HEK293 (cell line): ENCODE measurements around the gene SPINT2.
A peak's percentile ranks its signal among the peaks of the same experiment; 100 is the strongest.

ENCODE experiments used
- KLF1 ChIP-seq: fragments of 450-650 bp; formaldehyde crosslinking; IDR thresholded peaks from 2 replicates; pipeline ENCODE4 v1.5.1; 2016; ENCODE audit warnings: missing biosample characterization, missing genetic modification characterization
- MZF1 ChIP-seq: fragments of 450-650 bp; formaldehyde crosslinking; IDR thresholded peaks from 2 replicates; pipeline ENCODE4 v1.5.1; 2017; ENCODE audit warnings: missing biosample characterization, missing genetic modification characterization, borderline replicate concordance
- OSR2 ChIP-seq: fragments of 450-650 bp; formaldehyde crosslinking; IDR thresholded peaks from 2 replicates; pipeline ENCODE4 v1.5.1; 2016; ENCODE audit warnings: missing biosample characterization, missing genetic modification characterization
- PATZ1 ChIP-seq: fragments of 450-650 bp; formaldehyde crosslinking; IDR thresholded peaks from 2 replicates; pipeline ENCODE4 v1.5.1; 2016; ENCODE audit warnings: missing biosample characterization, missing genetic modification characterization
- PBX3 ChIP-seq: sonication (generic); formaldehyde crosslinking; IDR thresholded peaks from 2 replicates; pipeline ENCODE4 v1.8.1; 2022; ENCODE audit warnings: mild to moderate bottlenecking, moderate library complexity, missing genetic modification reagents
- PRDM2 ChIP-seq: fragments of 450-650 bp; formaldehyde crosslinking; IDR thresholded peaks from 2 replicates; pipeline ENCODE4 v1.5.1; 2016; ENCODE audit warnings: missing biosample characterization, missing genetic modification characterization, borderline replicate concordance
- SCRT2 ChIP-seq: fragments of 450-650 bp; formaldehyde crosslinking; IDR thresholded peaks from 2 replicates; pipeline ENCODE4 v1.5.1; 2016; ENCODE audit warnings: missing biosample characterization, missing genetic modification characterization
- SP7 ChIP-seq: fragments of 450-650 bp; formaldehyde crosslinking; IDR thresholded peaks from 2 replicates; pipeline ENCODE4 v1.5.1; 2016; ENCODE audit warnings: missing biosample characterization, missing genetic modification characterization
- ZBTB17 ChIP-seq: fragments of 450-650 bp; formaldehyde crosslinking; IDR thresholded peaks from 2 replicates; pipeline ENCODE4 v1.5.1; 2016; ENCODE audit warnings: missing biosample characterization, missing genetic modification characterization
- ZFHX2 ChIP-seq: fragments of 450-650 bp; formaldehyde crosslinking; conservative IDR thresholded peaks from 2 replicates; pipeline ENCODE4 v1.5.1; 2016; ENCODE audit warnings: missing biosample characterization, missing genetic modification characterization
- ZFP3 ChIP-seq: fragments of 450-650 bp; formaldehyde crosslinking; IDR thresholded peaks from 2 replicates; pipeline ENCODE4 v1.5.1; 2016; ENCODE audit warnings: low read depth, missing biosample characterization, missing genetic modification characterization
- ZFP41 ChIP-seq: fragments of 450-650 bp; formaldehyde crosslinking; IDR thresholded peaks from 2 replicates; pipeline ENCODE4 v1.5.1; 2016; ENCODE audit warnings: missing biosample characterization, missing genetic modification characterization, borderline replicate concordance
- ZNF114 ChIP-seq: fragments of 450-650 bp; formaldehyde crosslinking; IDR thresholded peaks from 2 replicates; pipeline ENCODE4 v1.5.0; 2017; ENCODE audit warnings: missing biosample characterization, missing genetic modification characterization
- ZNF140 ChIP-seq: fragments of 450-650 bp; formaldehyde crosslinking; IDR thresholded peaks from 2 replicates; pipeline ENCODE4 v1.5.1; 2016; ENCODE audit warnings: missing biosample characterization, missing genetic modification characterization
- ZNF146 ChIP-seq: fragments of 450-650 bp; formaldehyde crosslinking; IDR thresholded peaks from 2 replicates; pipeline ENCODE4 v1.5.1; 2016; ENCODE audit warnings: missing biosample characterization, missing genetic modification characterization
- ZNF148 ChIP-seq: fragments of 450-650 bp; formaldehyde crosslinking; IDR thresholded peaks from 2 replicates; pipeline ENCODE4 v1.5.0; 2017; ENCODE audit warnings: missing biosample characterization, missing genetic modification characterization, borderline replicate concordance
- ZNF16 ChIP-seq: fragments of 450-650 bp; formaldehyde crosslinking; IDR thresholded peaks from 2 replicates; pipeline ENCODE4 v1.5.1; 2016; ENCODE audit warnings: low read depth, missing biosample characterization, missing genetic modification characterization
- ZNF19 ChIP-seq: fragments of 450-650 bp; formaldehyde crosslinking; IDR thresholded peaks from 2 replicates; pipeline ENCODE4; 2016; ENCODE audit warnings: missing biosample characterization, missing genetic modification characterization, low read depth
- ZNF202 ChIP-seq: fragments of 450-650 bp; formaldehyde crosslinking; IDR thresholded peaks from 2 replicates; pipeline ENCODE4 v1.5.1; 2016; ENCODE audit warnings: missing biosample characterization, missing genetic modification characterization, borderline replicate concordance
- ZNF221 ChIP-seq: fragments of 450-650 bp; formaldehyde crosslinking; IDR thresholded peaks from 2 replicates; pipeline ENCODE4 v1.5.1; 2017; ENCODE audit warnings: missing biosample characterization, missing genetic modification characterization, borderline replicate concordance
- ZNF324 ChIP-seq: fragments of 450-650 bp; formaldehyde crosslinking; IDR thresholded peaks from 2 replicates; pipeline ENCODE4 v1.5.1; 2016; ENCODE audit warnings: missing biosample characterization, missing genetic modification characterization
- ZNF548 ChIP-seq: fragments of 450-650 bp; formaldehyde crosslinking; IDR thresholded peaks from 2 replicates; pipeline ENCODE4 v1.5.1; 2016; ENCODE audit warnings: missing biosample characterization, missing genetic modification characterization
- ZNF580 ChIP-seq: fragments of 450-650 bp; formaldehyde crosslinking; IDR thresholded peaks from 2 replicates; pipeline ENCODE4 v1.5.1; 2016; ENCODE audit warnings: missing biosample characterization, missing genetic modification characterization
- ZNF585B ChIP-seq: fragments of 450-650 bp; formaldehyde crosslinking; IDR thresholded peaks from 2 replicates; pipeline ENCODE4 v1.5.1; 2016; ENCODE audit warnings: missing biosample characterization, missing genetic modification characterization
- ZNF624 ChIP-seq: fragments of 450-650 bp; formaldehyde crosslinking; IDR thresholded peaks from 2 replicates; pipeline ENCODE4 v1.5.1; 2017; ENCODE audit warnings: missing biosample characterization, missing genetic modification characterization
- ZNF664 ChIP-seq: fragments of 450-650 bp; formaldehyde crosslinking; IDR thresholded peaks from 2 replicates; pipeline ENCODE4 v1.5.1; 2016; ENCODE audit warnings: missing biosample characterization, missing genetic modification characterization
- ZNF677 ChIP-seq: fragments of 450-650 bp; IDR thresholded peaks from 2 replicates; pipeline ENCODE4 v1.5.0; 2018; ENCODE audit warnings: missing biosample characterization, mild to moderate bottlenecking, missing genetic modification characterization, moderate library complexity
- ZNF707 ChIP-seq: fragments of 450-650 bp; formaldehyde crosslinking; IDR thresholded peaks from 2 replicates; pipeline ENCODE4 v1.5.1; 2016; ENCODE audit warnings: missing biosample characterization, missing genetic modification characterization
- ZNF777 ChIP-seq: fragments of 450-650 bp; formaldehyde crosslinking; IDR thresholded peaks from 2 replicates; pipeline ENCODE4 v1.5.1; 2017; ENCODE audit warnings: missing biosample characterization, missing genetic modification characterization, borderline replicate concordance
- ZNF792 ChIP-seq: fragments of 450-650 bp; formaldehyde crosslinking; IDR thresholded peaks from 2 replicates; pipeline ENCODE4 v1.5.1; 2016; ENCODE audit warnings: missing biosample characterization, missing genetic modification characterization

The SPINT2 gene

GRCh38 chr19:38270587-38271167, 6.3 kb downstream of the SPINT2 start (continued):
- no peak for TF ChIP-seq ZNF19 (tag by site-specific recombination)
- TF ChIP-seq PRDM2, result no peak
- peak; percentile 94; the same call in 1 of the 2 replicates for TF ChIP-seq MZF1 (tag by site-specific recombination)
- peak; percentile 81 for TF ChIP-seq SCRT2 (tag by site-specific recombination)
- TF ChIP-seq ZNF114 (tag by site-specific recombination), result no peak
- no peak for TF ChIP-seq ZNF221 (tag by site-specific recombination)
- no peak for TF ChIP-seq ZNF548 (tag by site-specific recombination)
- peak; percentile 45 for TF ChIP-seq SP7
- no peak for TF ChIP-seq ZNF202 (tag by site-specific recombination)
- TF ChIP-seq ZNF585B (tag by site-specific recombination), result no peak
- no peak for TF ChIP-seq ZNF324 (tag by site-specific recombination)
- no peak for TF ChIP-seq ZNF792 (tag by site-specific recombination)
- TF ChIP-seq ZNF777 (tag by site-specific recombination), result no peak
- TF ChIP-seq ZNF624 (tag by site-specific recombination), result no peak
- TF ChIP-seq ZNF146 (tag by site-specific recombination), result no peak
- no peak for TF ChIP-seq ZNF580
- no peak for TF ChIP-seq ZNF16 (tag by site-specific recombination)
- peak; percentile 95 for TF ChIP-seq OSR2
- peak; percentile 70 for TF ChIP-seq KLF1
- peak; percentile 26; the same call in 1 of the 2 replicates for TF ChIP-seq PATZ1 (tag by site-specific recombination)
- no peak for TF ChIP-seq ZNF140 (tag by site-specific recombination)
- TF ChIP-seq ZFP3 (tag by site-specific recombination), result 0 out of 2 replicates have a peak, but pooled peaks have one; percentile 51
- TF ChIP-seq PBX3 (CRISPR knock-in tag), result no peak
- no peak for TF ChIP-seq ZFP41 (tag by site-specific recombination)
- peak; percentile 90 for TF ChIP-seq ZBTB17 (tag by site-specific recombination)
- TF ChIP-seq ZNF664 (tag by site-specific recombination), result no peak; the same call in 1 of the 2 replicates
- no peak for TF ChIP-seq ZFHX2
- no peak for TF ChIP-seq ZNF677 (tag by site-specific recombination)
- TF ChIP-seq ZNF707 (tag by site-specific recombination), result no peak
- no peak for TF ChIP-seq ZNF148
